ENCODE data around the gene POR.

- TF ChIP-seq FOXK2 (IDR thresholded peaks at IDR 0.05) (no peak), SUZ12 (IDR thresholded peaks at IDR 0.05) (no peak), FOXA1 (IDR thresholded peaks at IDR 0.05) (no peak), TARDBP (IDR thresholded peaks at IDR 0.05) (no peak), SP1 (IDR thresholded peaks at IDR 0.05) (no peak), ELF4 (IDR thresholded peaks at IDR 0.05) (no peak), FOXM1 (IDR thresholded peaks at IDR 0.05; ENCODE audit: borderline replicate concordance) (no peak), ARNT (IDR thresholded peaks at IDR 0.05) (no peak), BHLHE40 (IDR thresholded peaks at IDR 0.05; ENCODE audit: borderline replicate concordance) (no peak), HDGF (IDR thresholded peaks at IDR 0.05; ENCODE audit: borderline replicate concordance) (no peak), ZNF384 (IDR thresholded peaks at IDR 0.05) (no peak)
Observed at GRCh38 chr7:75896803-75897327, 18.1 kb upstream of the POR start.
